T47D (cell line): ENCODE data around the gene IQCC.

ENCODE experiments used
- DNase-seq, 2 experiments: peaks; one replicate each; pipeline versions ENCODE4 v3.0.0 to v3.0.0-alpha.2; 2011 to 2012; ENCODE audit warnings: low read depth in 1 of 2, low spot score in 1 of 2
- JUND ChIP-seq: IDR thresholded peaks from 2 replicates; pipeline ENCODE4 v1.6.1; 2012; ENCODE audit warnings: low read depth
- in situ Hi-C: cut with HindIII; loops from 2 replicates; pipeline ENCODE4 v1.10.0; 2016; ENCODE audit warnings: low sequenced_read_pairs, low pct_unique_long_range_greater_than_20kb

The IQCC gene

GRCh38 chr1:32240140-32240951, 34.9 kb downstream of the IQCC start:
- peak; percentile 62 to 80 for DNase-seq
- TF ChIP-seq JUND: no peak
- in situ Hi-C loops: no loop called here

- peak; percentile 31 to 51 for DNase-seq
- in situ Hi-C loops: no loop called here
- no peak for TF ChIP-seq JUND
Measured at GRCh38 chr1:32241001-32241763, 35.7 kb downstream of the IQCC start.

GRCh38 chr1:32242341-32242851, 36.9 kb downstream of the IQCC start:
- in situ Hi-C loops: no loop called here
- DNase-seq: no peak
- TF ChIP-seq JUND: no peak

GRCh38 chr1:32246888-32247273, 41.4 kb downstream of the IQCC start, which contains the start of gene FAM167B:
Gene FAM167B (plus strand): TSS chr1:32247222. CDS start chr1:32247422, 200 bp downstream.
- in situ Hi-C loops: no loop called here
- DNase-seq: no peak
- no peak for TF ChIP-seq JUND

- in situ Hi-C loops: no loop called here
- DNase-seq: no peak
- TF ChIP-seq JUND: no peak
Measured at GRCh38 chr1:32247452-32247851, 42.0 kb downstream of the IQCC start.

- TF ChIP-seq JUND: no peak
- in situ Hi-C loops: no loop called here
- DNase-seq: peak; percentile 53 to 65
Measured at GRCh38 chr1:32247983-32248889, 42.8 kb downstream of the IQCC start.

GRCh38 chr1:32249831-32250525, 44.5 kb downstream of the IQCC start:
- in situ Hi-C loops: no loop called here
- no peak for DNase-seq
- no peak for TF ChIP-seq JUND

- in situ Hi-C loops: no loop called here
- DNase-seq: no peak
- TF ChIP-seq JUND: no peak
Measured at GRCh38 chr1:32250893-32251716, 45.6 kb downstream of the IQCC start, which contains the start of gene LCK. Gene LCK (plus strand): TSS chr1:32251265. CDS start chr1:32274330, 23,065 bp downstream.

GRCh38 chr1:32255072-32256071, 49.9 kb downstream of the IQCC start:
- TF ChIP-seq JUND: no peak
- in situ Hi-C loops: no loop called here
- no peak for DNase-seq
